GM23338 (cell line): ENCODE measurements around the gene VN1R4.
"Not testable (repeated sequence)": the region's sequence is repeated elsewhere in the genome, so short reads cannot be mapped to it uniquely, and the experiment has no call there.

Experiments
- CREB1 ChIP-seq: fragments of 250-450 bp; sonication (Bioruptor Pico); IDR thresholded peaks from 2 replicates; pipeline ENCODE4 v1.5.0; 2020; ENCODE audit warnings: low read depth, mild to moderate bottlenecking, moderate library complexity
- CTCF ChIP-seq, 2 experiments: fragments of 200-600 bp in 1 of 2; sonication (generic) in 1 of 2; conservative IDR thresholded peaks; 2 replicates each; pipeline versions ENCODE4 v1.5.1 to v1.6.1; 2016 to 2017; ENCODE audit warnings: antibody characterized with exemption in 2 of 2, low read depth in 2 of 2, mild to moderate bottlenecking in 2 of 2, moderate library complexity in 1 of 2
- ETS1 ChIP-seq: IDR thresholded peaks from 2 replicates; pipeline ENCODE4 v1.6.1; 2016; ENCODE audit warnings: antibody characterized with exemption
- EZH2 ChIP-seq: fragments of 200-600 bp; sonication (generic); IDR thresholded peaks from one replicate; pipeline ENCODE4 v1.8.0; 2017; ENCODE audit warnings: antibody characterized with exemption, mild to moderate bottlenecking, low read depth; ENCODE audit not compliant: unreplicated experiment
- EZH2phosphoT487 ChIP-seq: fragments of 200-600 bp; sonication (generic); IDR thresholded peaks from one replicate; pipeline ENCODE4 v1.8.1; 2018; ENCODE audit warnings: antibody characterized with exemption; ENCODE audit not compliant: unreplicated experiment
- JUNB ChIP-seq: IDR thresholded peaks from one replicate; pipeline ENCODE4 v1.6.1; 2016; ENCODE audit warnings: antibody characterized with exemption; ENCODE audit not compliant: unreplicated experiment
- NANOG ChIP-seq: IDR thresholded peaks from 2 replicates; pipeline ENCODE4 v1.6.1; 2016; ENCODE audit warnings: antibody characterized with exemption, borderline replicate concordance
- POLR2AphosphoS5 ChIP-seq: IDR thresholded peaks from 2 replicates; pipeline ENCODE4 v1.6.1; 2016; ENCODE audit warnings: antibody characterized with exemption, low read depth
- REST ChIP-seq: IDR thresholded peaks from one replicate; pipeline ENCODE4 v1.6.1; 2018; ENCODE audit warnings: antibody characterized with exemption; ENCODE audit not compliant: unreplicated experiment
- STAT1 ChIP-seq: IDR thresholded peaks from one replicate; pipeline ENCODE4 v1.6.1; 2016; ENCODE audit warnings: antibody characterized with exemption; ENCODE audit not compliant: unreplicated experiment
- ZNF114 ChIP-seq: fragments of 250-450 bp; sonication (Bioruptor Pico); IDR thresholded peaks from 2 replicates; pipeline ENCODE4 v1.5.0; 2020; ENCODE audit warnings: mild to moderate bottlenecking, moderate library complexity
- ZNF331 ChIP-seq: fragments of 250-450 bp; sonication (Bioruptor Pico); IDR thresholded peaks from 2 replicates; pipeline ENCODE4 v1.5.0; 2020; ENCODE audit warnings: low read depth, mild to moderate bottlenecking, moderate library complexity

- not testable (repeated sequence) for TF ChIP-seq CTCF (conservative IDR thresholded peaks at IDR 0.05; ENCODE audit: low read depth in 2 of 2); REST; CREB1 (CRISPR knock-in tag); EZH2; POLR2AphosphoS5; EZH2phosphoT487; ZNF331; STAT1; JUNB; NANOG; ETS1; ZNF114 (CRISPR knock-in tag)
Observed at GRCh38 chr19:53301341-53301740, 33.8 kb upstream of the VN1R4 start.
